PFSK-1 (cell line): Measurements from ENCODE around the gene EME2.

Experiments used
- FOXP2 ChIP-seq: optimal IDR thresholded peaks from 2 replicates; pipeline ENCODE3; 2011; ENCODE audit warnings: borderline replicate concordance, control low read depth, inconsistent platforms; ENCODE audit not compliant: insufficient read depth; ENCODE audit errors: extremely low read length, extremely low read depth
- POLR2AphosphoS5 ChIP-seq: IDR thresholded peaks from 2 replicates; pipeline ENCODE4 v1.6.1; 2012; ENCODE audit warnings: low read depth, mild to moderate bottlenecking, control low read depth, low read length, moderate library complexity
- SIN3A ChIP-seq: IDR thresholded peaks from 2 replicates; pipeline ENCODE4 v1.6.1; 2012; ENCODE audit warnings: mild to moderate bottlenecking, low read length, moderate library complexity, borderline replicate concordance; ENCODE audit not compliant: insufficient read depth
- TAF1 ChIP-seq: IDR thresholded peaks from 2 replicates; pipeline ENCODE4 v1.6.1; 2012; ENCODE audit warnings: low read length, control low read depth, borderline replicate concordance; ENCODE audit not compliant: insufficient read depth
- TF ChIP-seq, protein P1 (sequence below), 2 experiments: IDR thresholded peaks; 2 replicates each; pipeline versions ENCODE4 v1.6.1 to v1.8.0; 2011 to 2012; ENCODE audit warnings: low read depth in 2 of 2, low read length in 2 of 2, control low read depth in 1 of 2, inconsistent platforms in 1 of 2, mild to moderate bottlenecking in 1 of 2, moderate library complexity in 1 of 2; ENCODE audit not compliant: insufficient read depth in 1 of 2

The EME2 gene

DNA sequence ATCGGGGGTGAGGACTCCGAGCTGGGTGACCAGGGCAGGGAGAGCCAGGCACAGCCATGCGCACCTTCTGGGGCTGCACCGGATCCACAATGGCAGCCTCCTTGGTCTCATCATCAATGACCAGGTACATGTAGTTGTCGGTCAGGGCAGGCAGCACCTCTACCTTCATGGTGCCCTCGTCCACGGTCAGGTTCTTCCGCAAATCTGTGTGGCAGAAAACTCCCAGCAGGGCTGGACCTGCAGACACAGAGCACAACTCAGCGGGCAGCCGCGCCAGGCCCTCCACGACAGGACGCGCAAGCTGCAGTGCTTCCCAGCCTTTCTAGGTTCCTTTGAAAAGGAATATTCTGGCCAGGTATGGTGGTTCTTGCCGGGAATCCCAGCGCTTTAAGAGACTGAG lies 50.2 kb downstream of the EME2 start:
- TF ChIP-seq TAF1 (no peak), FOXP2 (no peak), POLR2AphosphoS5 (no peak), SIN3A (no peak)
- TF ChIP-seq, protein P1, sequence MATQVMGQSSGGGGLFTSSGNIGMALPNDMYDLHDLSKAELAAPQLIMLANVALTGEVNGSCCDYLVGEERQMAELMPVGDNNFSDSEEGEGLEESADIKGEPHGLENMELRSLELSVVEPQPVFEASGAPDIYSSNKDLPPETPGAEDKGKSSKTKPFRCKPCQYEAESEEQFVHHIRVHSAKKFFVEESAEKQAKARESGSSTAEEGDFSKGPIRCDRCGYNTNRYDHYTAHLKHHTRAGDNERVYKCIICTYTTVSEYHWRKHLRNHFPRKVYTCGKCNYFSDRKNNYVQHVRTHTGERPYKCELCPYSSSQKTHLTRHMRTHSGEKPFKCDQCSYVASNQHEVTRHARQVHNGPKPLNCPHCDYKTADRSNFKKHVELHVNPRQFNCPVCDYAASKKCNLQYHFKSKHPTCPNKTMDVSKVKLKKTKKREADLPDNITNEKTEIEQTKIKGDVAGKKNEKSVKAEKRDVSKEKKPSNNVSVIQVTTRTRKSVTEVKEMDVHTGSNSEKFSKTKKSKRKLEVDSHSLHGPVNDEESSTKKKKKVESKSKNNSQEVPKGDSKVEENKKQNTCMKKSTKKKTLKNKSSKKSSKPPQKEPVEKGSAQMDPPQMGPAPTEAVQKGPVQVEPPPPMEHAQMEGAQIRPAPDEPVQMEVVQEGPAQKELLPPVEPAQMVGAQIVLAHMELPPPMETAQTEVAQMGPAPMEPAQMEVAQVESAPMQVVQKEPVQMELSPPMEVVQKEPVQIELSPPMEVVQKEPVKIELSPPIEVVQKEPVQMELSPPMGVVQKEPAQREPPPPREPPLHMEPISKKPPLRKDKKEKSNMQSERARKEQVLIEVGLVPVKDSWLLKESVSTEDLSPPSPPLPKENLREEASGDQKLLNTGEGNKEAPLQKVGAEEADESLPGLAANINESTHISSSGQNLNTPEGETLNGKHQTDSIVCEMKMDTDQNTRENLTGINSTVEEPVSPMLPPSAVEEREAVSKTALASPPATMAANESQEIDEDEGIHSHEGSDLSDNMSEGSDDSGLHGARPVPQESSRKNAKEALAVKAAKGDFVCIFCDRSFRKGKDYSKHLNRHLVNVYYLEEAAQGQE (IDR thresholded peaks at IDR 0.05; ENCODE audit: insufficient read depth in 1 of 2, low read depth in 2 of 2, low read length in 2 of 2), result no peak

DNA sequence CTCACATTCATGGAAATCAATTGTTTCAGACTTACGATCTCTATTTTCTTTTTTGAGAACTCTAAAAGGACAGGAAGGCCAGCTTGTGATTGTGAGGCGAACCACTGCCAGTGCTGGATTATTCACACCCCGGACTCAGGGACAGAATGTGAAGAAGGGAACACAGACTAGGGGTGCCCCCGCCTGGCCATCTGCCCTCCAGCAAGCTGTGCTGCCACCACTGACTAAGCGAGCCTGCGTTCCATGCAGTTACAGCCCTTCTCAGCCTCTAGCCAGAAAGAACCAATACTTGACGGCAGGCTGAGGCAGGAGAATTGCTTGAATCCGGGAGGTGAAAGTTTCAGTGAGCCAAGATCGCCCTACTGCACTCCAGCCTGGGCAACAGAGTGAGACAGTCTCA lies 51.2 kb downstream of the EME2 start:
- TF ChIP-seq, protein P1 (IDR thresholded peaks at IDR 0.05; ENCODE audit: insufficient read depth in 1 of 2, low read depth in 2 of 2, low read length in 2 of 2), result no peak
- TF ChIP-seq TAF1, result no peak
- no peak for TF ChIP-seq FOXP2
- no peak for TF ChIP-seq POLR2AphosphoS5
- no peak for TF ChIP-seq SIN3A

DNA sequence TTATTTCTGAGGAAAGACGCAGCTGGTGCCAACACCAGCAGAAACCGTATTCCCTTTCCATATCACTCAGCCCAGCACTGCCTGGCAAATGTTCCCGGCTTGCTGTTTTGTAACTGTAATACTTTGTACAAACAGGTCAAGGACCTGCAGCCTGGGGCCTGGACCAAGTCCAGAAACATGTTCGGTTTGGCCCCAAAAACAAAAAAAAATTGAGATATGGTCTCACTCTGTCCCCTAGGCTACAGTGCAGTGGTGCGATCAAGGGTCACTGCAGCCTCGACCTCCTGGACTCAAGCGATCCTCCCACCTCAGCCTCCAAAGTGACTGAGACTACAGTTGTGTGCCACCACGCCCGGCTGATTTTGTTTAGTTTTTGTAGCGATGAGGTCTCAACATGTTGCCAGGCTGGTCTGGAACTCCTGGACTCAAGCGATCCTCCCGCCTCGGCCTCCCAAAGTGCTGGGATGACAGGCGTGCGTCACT lies 52.8 kb downstream of the EME2 start:
- TF ChIP-seq SIN3A (no peak), POLR2AphosphoS5 (no peak), FOXP2 (no peak), TAF1 (no peak)
- TF ChIP-seq, protein P1 (IDR thresholded peaks at IDR 0.05; ENCODE audit: insufficient read depth in 1 of 2, low read depth in 2 of 2, low read length in 2 of 2), result no peak
